NAMALWA (cell line): ENCODE data around the gene GALP.
"Not testable (repeated sequence)": the region's sequence is repeated elsewhere in the genome, so short reads cannot be mapped to it uniquely, and the experiment has no call there.

Experiments used
- DNase-seq: peaks from one replicate; pipeline ENCODE4 v3.0.0-alpha.2; 2015; ENCODE audit warnings: low spot score

The GALP gene

DNA sequence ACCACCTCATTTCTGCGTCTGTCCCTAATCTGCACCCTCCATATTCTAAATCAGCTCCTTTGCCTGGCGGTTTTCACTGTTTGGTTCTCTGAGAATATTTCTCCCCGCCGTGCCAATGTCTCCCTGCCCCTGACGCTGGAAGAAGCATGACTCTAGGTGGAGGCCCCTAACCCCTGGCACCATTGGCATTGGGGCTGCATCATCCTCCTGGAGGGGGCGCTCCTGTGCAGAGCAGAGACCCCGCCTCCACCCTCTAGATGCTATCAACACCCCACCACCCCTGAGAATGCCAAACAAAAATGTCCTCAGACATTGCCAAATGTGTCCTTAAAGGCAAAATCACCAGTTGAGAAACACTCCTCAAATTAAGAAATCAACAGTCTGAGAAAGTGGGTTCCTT lies 15.3 kb downstream of the GALP start:
- no peak for DNase-seq

DNA sequence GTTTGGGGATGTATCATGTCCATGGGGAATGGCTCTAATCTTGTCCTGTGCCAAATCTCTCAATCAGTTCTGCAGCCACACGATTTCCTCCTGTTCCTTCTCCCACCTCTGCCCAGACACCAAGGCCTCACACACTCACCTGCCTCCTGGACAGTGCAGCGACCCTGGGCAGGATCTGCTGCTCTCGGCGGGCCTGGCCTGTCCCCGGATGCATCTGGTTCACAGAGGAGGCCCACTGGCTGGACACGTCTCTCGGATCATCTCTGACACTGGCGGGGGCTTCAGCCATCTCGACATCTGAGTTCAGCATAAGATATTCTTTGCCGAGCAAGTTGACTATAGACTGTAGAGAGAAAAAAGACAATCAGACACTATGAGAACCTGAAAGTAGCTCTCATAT lies 15.9 kb downstream of the GALP start:
- DNase-seq: no peak

DNA sequence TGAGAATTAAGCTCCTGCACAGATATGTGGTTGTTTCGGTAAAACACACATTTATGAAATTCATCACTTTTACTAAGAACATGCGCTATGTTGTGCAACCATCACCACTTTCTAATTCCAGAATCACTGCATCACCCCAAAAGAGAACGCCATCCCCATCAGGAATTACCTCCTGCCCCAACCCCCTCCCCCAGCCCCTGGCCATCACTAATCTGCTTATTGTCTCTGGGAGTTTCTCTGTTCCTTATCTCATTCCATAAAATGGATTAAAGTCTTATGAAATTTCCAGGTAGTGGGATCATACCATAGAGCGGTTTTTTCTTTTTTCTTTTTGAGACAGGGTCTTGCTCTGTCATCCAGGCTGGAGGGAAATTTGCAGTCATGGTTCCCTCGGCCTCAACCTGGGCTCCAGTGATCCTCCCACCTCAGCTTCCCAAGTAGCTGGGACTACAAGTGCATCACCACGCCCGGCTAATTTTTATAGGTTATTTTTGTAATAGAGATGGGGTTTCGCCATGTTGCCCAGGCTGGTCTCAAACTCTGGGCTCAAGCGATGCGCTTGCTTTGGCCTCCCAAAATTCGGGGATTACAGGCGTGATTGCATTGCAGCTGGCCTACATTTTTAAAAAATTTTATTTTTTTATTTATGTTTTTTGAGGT lies 18.3 kb downstream of the GALP start:
- no peak for DNase-seq

DNA sequence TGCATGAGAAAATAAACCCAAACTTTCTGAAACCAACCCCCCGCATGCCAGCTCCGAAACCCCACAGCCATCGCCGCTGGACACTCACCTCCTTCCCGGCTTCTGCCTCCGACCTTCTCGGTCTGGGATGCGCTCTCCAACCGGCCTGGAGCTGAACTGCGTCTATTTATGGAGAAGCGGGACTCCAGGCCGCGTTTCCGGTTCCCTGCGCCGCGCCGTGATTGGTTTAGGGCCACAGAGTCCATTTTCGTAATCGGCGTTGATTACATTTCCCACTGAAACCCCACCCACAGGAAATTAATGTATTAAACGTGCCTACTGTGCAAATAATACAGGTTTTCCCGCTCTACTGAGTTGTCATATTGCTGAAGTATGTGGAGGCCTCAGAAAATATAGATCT lies 21.8 kb downstream of the GALP start, which contains the start of gene ZSCAN5B:
ZSCAN5B (minus strand) TSS at position 138 of the 400 bp plus-strand sequence. CDS start 4,731 bp downstream, outside the sequence.
- DNase-seq: not testable (repeated sequence)

DNA sequence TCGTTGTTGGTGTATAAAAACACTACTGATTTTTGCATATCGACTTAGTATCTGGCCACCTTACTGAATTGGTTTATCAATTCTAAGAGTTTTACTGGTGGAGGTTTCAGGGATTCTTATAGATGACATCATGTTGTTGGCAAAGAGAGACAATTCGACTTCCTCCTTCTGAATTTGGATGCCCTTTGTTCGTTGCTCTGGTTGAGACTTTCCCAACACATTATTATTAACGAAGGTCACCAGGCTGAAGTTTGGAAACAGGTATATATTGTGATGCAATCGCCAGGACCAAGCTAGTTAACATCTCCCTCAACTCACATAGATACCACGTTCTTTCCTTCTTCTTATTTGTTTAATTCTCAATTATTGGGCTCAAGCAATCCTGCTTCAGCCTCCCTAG lies 23.9 kb downstream of the GALP start:
- no peak for DNase-seq

DNA sequence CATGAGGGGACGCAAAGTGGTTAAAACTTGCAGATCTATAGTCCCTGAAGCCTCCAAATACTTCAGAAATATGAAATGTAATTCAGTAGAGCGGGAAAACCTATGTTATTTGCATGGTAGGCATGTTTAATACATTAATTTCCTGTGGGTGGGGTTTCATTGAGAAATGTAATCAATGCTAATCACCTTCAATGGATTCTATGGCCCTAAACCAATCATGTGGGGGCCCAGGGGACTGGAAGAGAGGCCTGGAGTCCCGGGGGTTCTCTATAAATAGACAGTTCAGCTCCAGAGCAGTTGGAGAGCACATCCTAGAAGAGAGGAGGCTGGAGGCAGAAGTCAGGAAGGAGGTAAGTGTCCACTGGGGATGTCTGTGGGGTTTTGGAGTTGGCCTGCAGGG lies 26.2 kb downstream of the GALP start, which contains the start of gene ZSCAN5C:
ZSCAN5C (plus strand) TSS at position 301 of the 400 bp plus-strand sequence. CDS start 3,641 bp downstream, outside the sequence.
- no peak for DNase-seq

DNA sequence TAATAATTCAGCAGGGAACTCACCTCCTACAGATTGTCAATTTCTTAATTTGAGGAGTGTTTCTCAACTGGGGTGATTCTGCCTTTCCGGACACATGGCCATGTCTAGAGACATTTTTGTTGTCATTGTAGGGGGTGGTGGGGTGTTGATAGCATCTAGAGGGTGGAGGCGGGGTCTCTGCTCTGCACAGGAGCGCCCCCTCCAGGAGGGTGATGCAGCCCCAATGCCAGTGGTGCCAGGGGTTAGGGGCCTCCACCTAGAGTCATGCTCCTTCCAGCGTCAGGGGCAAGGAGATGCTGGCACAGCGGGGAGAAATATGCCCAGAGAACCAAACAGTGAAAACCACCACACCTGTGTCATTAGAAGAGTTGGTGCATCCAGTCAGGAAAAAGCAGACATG lies 31.8 kb downstream of the GALP start:
- not testable (repeated sequence) for DNase-seq

DNA sequence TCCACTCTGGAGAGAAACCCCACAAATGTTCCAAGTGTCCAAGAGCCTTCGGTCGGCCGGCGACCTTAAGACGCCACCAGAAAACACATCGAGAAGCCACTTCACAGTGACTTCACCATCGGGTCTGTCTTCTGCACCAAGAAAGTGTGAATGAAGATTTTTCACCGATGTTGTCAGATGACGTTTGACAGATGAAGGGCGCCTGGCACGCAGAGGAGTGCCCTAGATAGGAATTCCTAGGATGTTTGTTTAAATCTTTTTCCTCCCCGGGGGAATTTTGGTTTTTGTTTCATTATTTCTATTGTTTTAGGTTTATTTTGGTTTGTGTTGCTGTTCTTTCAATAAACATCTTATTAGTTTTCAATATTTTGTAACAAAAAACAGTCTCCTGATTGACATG lies 33.3 kb downstream of the GALP start:
- no peak for DNase-seq

DNA sequence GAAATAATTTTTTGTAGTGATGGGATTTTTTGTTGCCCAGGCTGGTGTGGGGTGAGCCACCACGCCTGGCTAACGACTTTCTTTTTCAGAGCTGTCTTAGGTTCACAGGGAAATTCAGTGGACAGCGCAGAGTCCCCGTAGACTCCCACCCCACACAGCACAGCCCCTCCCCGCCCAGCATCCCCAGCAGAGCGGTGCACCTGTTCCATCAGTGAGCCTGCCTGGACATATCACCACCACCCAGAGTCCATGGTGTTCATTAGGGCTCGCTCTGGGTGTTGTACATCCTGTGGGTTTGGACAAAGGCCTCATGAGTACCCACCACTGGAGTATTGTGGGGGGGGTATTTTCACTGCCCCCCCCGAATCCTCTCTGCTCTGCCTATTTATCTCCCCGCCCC lies 34.2 kb downstream of the GALP start:
- not testable (repeated sequence) for DNase-seq

DNA sequence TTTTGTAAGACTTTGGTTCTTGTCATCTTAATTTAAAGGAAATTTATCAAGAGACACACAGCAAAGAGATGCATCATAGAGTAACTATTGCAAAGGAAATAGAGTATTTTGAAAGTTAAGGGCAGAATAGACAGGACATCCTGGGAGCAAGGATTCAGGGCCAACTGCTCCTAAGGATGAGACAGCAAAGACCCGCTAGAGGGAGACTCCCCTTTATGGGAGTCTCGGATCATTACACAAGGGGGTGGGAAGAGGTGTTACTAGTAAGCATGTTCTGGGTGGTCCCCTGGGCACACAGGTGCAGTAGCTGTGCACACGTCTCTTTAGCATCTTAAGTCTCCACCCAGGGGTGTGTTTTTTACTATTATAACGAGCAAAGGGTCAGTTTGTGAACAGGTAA lies 35.9 kb downstream of the GALP start:
- DNase-seq: no peak

DNA sequence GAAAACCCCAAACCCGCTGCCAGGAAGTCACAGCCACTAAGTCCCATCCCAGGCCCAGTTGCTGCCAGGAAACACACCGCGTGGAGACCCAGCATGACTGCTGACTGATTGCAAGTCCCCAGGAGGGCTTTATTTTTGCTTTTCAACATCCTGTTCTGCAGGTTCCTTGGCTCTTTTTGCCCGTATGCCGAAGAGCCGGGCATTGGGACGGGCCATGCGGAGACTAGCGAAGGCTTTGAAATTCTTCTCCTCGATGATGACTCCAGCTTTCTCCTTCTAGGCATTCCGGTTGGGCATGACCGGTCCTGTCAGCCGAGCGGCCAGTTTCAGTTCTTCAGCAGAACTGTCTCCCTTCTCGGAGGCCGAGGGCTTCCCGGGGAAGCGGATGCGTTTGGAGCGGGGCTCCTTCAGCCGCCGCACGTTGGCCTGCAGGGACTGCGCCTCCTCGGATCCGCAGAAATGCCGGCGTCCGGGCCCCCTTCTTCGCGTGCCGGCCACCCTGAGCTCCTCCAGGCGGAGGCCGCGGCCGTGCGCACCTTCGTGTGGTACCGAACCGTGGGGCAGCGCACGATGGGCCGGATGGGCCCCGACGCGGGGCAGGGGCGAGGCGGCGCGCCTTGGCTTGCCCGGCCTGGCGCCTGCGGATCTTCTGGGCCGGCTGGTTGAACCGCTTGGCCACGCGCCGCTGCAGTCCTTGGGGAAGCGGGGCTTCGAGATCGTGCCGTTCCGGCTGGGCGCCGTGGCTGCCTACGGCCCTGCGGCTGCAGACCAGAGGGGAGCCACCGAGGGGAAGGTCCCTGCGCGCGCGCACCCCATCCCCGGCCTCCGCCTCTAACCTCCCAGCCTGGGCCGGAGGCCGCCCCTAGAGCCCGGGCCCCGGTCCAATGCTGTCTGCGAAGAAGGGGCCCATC lies 41.5 kb downstream of the GALP start:
- no peak for DNase-seq

DNA sequence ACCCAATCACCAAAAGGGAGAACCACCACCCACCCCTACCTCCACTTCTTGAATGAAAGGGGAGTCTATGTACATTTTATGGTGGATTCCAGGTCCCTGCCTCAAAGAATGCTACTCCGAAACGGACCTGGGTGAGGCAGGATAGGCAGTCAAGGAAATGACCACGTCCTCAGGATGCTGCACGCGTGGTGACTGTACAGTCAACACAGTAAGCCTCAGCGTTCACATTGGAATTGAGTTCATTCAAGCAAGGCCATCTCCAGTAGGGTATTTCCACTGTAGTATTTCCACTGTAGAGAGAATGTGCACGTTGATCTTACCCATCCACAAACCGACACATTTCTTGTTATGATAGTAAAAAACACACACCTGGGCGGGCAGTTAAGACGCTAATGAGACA lies 43.2 kb downstream of the GALP start:
- DNase-seq: no peak

DNA sequence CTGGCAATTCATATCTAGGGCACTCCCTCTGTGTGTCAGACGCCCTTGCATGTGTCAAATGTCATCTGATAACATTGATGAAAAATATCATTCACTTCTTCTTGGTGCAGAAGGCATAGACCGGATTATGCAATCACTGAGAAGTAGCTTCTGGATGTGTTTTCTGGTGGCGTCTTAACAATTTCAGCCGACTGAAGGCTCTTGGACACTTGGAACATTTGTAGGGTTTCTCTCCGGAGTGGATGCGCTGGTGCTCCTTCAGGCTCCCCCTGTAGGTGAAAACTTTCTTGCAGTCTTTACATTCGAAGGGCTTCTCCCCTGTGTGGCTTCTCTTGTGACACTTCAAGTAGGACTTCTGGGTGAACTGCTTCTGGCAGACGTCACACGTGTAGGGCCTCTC lies 45.6 kb downstream of the GALP start:
- DNase-seq: peak; percentile 8

DNA sequence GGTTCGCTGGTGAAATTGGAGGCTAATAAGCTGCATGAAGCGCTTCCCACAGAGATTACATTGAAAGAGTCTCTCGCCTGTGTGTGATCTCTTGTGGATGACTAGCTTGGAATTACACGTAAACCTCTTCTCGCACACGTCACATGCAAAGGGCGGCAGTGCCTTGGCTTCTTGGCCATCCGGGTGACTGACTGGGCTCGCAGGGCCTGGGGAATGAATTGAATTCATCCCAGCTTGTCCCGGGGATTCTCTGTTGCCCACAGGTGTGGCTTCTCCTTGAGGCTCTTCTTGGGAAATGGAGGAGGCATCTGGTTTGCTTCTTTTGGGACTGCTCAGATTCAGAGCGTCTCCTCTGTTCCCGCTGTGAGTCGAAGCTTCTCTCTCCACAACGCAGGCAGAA lies 46.0 kb downstream of the GALP start:
- DNase-seq: no peak

DNA sequence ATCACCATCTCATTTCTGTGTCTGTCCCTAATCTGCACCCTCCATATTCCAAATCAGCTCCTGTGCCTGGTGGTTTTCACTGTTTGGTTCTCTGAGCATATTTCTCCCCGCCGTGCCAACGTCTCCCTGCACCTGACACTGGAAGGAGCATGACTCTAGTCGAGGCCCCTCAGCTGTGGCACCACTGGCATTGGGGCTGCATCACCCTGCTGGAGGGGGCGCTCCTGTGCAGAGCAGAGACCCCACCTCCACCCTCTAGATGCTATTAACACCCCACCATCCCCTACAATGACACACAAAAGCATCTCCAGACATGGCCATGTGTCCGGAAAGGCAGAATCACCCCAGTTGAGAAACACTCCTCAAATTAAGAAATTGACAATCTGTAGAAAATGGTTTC lies 47.1 kb downstream of the GALP start:
- no peak for DNase-seq

DNA sequence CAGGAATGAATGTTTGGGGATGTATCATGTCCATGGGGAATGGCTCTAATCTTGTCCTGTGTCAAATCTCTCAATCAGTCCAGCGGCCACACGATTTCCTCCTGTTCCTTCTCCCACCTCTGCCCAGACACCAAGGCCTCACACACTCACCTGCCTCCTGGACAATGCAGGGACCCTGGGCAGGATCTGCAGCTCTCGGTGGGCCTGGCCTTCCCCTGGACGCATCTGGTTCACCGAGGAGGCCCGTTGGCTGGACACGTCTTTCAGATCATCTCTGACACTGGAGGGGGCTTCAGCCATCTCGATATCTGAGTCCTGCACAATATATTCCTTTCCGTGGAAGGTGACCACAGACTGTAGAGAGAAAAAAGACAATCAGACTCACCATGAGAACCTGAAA lies 47.7 kb downstream of the GALP start:
- no peak for DNase-seq
